ENCODE data around the gene SCFD2. TPM values are rescaled to one million over a fixed set of nuclear protein-coding genes. Genes with fewer than 3 reads are reported as not detected.
"Not testable (repeated sequence)": the region's sequence is repeated elsewhere in the genome, so short reads cannot be mapped to it uniquely, and the experiment has no call there.

Gene SCFD2
- total RNA-seq, 1 donor from 2014 or later, result 15.8 TPM

GRCh38 chr4:53013873-53014775 lies 351.7 kb downstream of the SCFD2 start:
- DNase-seq (ENCODE audit: low spot score), result no peak

DNA sequence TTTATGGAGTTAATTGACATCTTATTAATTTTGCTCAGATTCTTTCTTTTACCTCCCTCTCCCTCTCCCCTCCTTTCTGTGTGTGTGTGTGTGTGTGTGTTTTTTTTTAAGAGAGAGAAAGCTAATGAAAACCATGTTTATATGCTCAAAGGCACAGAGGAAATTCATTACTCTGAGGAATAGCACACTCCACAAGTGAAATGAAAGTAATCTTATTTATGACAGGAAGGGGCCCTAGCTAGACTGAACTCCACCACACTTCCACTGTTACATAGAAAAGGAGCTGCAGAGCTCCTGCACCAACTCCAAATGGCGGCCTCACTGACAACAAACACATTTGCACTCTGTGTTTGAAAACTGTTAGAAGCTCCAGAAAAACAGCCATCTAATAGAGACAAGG lies 353.1 kb downstream of the SCFD2 start:
- DNase-seq (ENCODE audit: low spot score), result no peak

GRCh38 chr4:53011259-53011905 lies 354.5 kb downstream of the SCFD2 start:
- no peak for DNase-seq (ENCODE audit: low spot score)

DNA sequence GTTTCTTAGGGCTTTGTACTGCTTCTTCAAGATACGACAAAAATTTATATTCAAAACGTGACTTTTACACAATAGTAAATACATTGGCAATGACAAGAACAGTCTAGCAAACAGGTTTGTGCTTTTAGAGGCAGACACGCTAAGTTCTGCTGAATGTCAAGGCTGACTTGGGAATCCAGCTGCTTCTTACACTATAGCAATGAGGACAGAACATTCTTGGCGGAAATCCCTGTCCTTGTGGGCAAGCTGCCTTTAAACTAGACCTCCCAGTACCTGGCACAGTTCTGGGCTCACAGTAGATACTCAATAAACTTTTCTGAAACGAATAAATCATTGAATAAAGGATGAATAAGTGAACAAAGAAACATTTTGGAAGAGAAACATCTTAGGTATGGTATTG lies 355.5 kb downstream of the SCFD2 start:
- DNase-seq (ENCODE audit: low spot score), result peak; percentile 64

GRCh38 chr4:53009824-53010223 lies 356.0 kb downstream of the SCFD2 start:
- DNase-seq (ENCODE audit: low spot score), result no peak

GRCh38 chr4:53007024-53007423 lies 358.8 kb downstream of the SCFD2 start:
- no peak for DNase-seq (ENCODE audit: low spot score)

DNA sequence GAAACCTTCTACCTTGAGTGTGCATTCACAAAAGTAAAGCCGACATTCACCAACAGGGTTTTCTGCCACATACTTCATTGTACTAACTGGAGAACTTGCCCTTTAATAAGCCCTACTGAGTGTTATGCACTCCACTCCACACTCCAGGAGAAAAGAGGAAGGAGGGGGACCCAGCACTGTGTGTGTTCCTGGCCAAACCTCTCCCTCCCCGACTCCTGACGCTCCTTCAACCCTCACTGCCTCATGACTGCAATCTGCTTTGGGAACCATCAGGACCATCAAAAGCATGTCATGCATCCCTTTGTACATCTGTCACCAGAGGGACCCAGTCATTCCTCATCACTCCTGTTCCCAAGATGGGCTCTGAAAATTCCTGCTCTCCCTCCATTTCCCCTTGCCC lies 360.1 kb downstream of the SCFD2 start:
- DNase-seq (ENCODE audit: low spot score), result no peak

- no peak for DNase-seq (ENCODE audit: low spot score)
These were observed 360.7 kb downstream of the SCFD2 start for GRCh38 chr4:53005149-53005546.

DNA sequence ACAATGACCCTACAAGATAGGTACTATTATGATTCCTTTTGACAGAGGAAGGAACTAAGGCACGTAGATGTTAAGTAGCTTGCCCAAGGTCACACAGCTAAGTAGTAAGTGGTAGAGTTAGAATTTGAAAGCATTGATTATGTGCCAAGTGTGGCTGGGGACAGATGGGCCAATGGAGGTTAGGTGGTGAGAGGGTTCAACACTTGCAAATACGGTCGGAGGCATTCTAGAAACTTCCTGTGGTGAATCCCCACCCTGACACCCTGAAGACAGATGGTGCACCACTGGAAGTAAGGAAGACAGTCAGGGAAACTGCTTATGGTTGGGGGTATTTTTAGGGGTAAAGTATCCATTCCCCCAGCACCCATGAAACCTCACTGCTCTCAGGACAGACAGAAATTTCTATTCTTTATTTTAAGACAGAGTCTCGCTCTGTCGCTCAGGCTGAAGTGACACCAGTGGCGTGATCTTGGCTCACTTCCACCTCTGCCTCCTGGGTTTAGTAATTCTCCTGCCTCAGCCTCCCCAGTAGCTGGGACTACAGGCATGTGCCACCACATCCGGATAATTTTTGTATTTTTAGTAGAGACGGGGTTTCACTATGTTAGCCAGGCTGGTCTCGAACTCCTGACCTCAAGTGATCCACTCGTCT lies 361.2 kb downstream of the SCFD2 start:
- no peak for DNase-seq (ENCODE audit: low spot score)

- no peak for DNase-seq (ENCODE audit: low spot score)
These were observed 361.9 kb downstream of the SCFD2 start for GRCh38 chr4:53003959-53004358.

DNA sequence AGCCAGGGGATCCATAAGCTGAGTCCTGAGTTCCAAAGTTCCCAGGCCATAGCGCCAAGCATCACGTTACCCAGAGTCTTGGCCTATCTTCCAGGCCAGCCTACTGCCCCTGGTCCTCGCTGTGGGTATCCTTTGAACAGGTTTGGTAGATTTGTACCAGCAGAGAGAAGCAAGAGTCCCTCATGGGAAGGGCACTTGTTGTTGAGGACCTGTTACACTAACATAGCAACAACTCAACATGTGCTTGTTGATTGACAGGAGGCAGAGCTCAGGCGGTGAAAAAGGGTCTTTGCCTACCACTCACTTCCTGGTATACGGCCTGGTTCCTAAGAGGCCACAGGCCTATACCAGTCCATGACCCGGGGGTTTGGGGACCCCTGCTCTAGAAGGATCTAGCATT lies 365.3 kb downstream of the SCFD2 start:
- DNase-seq (ENCODE audit: low spot score), result no peak

- DNase-seq (ENCODE audit: low spot score), result no peak
These were observed 366.2 kb downstream of the SCFD2 start for GRCh38 chr4:52999626-53000025.

DNA sequence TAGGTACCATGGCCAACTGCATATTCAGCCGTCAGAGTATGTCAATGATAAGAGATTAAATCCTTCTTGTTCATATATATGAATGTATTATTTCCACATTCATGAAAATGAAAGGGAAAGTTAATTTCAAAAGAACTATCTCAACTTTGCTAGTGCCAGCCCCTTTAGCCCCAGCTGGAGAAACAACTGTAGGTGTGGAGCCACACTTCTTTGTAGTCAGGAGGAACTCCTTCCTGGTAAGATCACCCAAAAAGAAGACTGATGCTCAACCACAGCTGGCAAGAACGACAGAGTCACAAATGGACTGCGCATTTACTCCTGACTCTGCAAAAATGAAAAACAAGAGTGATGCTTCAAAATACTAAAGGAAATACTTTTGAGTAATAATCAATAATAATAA lies 367.4 kb downstream of the SCFD2 start:
- no peak for DNase-seq (ENCODE audit: low spot score)

- no peak for DNase-seq (ENCODE audit: low spot score)
These were observed 368.8 kb downstream of the SCFD2 start for GRCh38 chr4:52997132-52997416.

GRCh38 chr4:52996261-52997131 lies 369.4 kb downstream of the SCFD2 start:
- DNase-seq (ENCODE audit: low spot score), result peak; percentile 49

DNA sequence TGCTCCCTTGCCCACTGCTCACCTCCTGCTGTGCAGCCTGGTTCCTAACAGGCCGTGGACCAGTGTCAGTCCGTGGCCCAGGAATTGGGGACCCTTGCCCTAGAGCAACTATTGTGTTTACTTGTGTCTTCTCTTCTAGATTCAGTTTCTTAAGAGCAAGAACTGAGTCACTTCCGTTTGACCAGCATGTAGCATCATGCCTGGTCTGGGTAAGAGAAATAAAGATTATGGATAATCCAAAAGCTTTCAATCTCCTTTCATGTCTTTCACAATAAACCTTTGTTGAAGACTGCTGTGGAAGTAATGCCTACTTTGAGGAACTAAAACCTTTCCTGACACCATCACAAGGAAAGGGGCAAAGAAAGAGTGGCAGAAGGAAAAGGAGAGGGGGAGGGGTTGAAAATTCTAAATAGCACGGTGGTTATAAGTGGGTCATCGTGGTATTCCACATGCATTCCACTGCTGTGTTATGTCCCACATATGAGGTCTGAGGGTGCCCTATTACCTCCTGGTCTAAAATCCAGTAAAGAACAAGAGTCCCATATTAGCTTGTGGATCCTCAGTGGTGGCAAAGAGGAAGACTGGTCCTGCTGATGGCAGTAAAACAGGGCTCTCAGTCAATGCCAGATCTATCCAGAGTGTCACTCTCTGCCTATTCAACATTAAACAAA lies 370.4 kb downstream of the SCFD2 start:
- DNase-seq (ENCODE audit: low spot score), result no peak

- no peak for DNase-seq (ENCODE audit: low spot score)
These were observed 371.3 kb downstream of the SCFD2 start for GRCh38 chr4:52994567-52994966.

GRCh38 chr4:52993771-52994170 lies 372.1 kb downstream of the SCFD2 start:
- no peak for DNase-seq (ENCODE audit: low spot score)

- DNase-seq (ENCODE audit: low spot score), result not testable (repeated sequence)
These were observed 373.3 kb downstream of the SCFD2 start for GRCh38 chr4:52992551-52992950.

GRCh38 chr4:52991472-52991871 lies 374.4 kb downstream of the SCFD2 start:
- DNase-seq (ENCODE audit: low spot score), result no peak

DNA sequence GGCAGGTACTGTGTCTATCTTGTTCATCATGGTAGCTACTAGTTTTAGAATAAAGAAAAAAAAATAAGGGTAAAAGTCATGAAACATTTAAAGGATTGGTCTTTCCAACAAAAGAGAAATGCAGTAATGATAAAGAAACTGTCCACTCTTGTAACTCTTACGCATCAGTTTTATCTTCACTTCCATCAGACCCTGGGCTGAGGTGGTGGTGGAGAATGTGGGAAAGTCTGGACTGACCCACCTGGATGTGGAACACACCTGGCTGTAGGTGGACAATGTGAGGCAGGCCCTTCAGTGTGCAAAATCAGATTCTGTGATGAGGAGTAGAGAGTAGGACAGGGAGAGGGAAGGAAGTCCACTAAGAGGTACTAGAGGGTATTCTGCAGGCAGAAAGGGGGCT lies 375.2 kb downstream of the SCFD2 start:
- no peak for DNase-seq (ENCODE audit: low spot score)
